Activated CD8-positive, alpha-beta T cell treated with anti-CD3 and anti-CD28 coated beads for 36 hours (primary cell): ENCODE data around the gene ZSCAN5A. TPM values are rescaled to one million over a fixed set of nuclear protein-coding genes. Genes with fewer than 3 reads are reported as not detected.

Source experiments
- ATAC-seq: fragments of 200-7000 bp; cut with Tn5 transposase; one replicate; pipeline ENCODE4 v1.10.0; 2021; ENCODE audit warnings: mild to moderate bottlenecking, moderate library complexity
- CTCF ChIA-PET: fragments of 350-600 bp; sonication (Branson Sonifier 250); formaldehyde crosslinking; loops from one replicate; lab custom pipeline; 2021; ENCODE audit warnings: antibody characterized with exemption; lab: Charles Lee
- POLR2A ChIA-PET: fragments of 350-600 bp; sonication (Branson Sonifier 250); formaldehyde crosslinking; loops from one replicate; lab custom pipeline; 2021; ENCODE audit warnings: antibody characterized with exemption; lab: Charles Lee
- DNase-seq: peaks from one replicate; pipeline ENCODE4 v3.0.0-alpha.2; 2020
- H3K27ac Mint-ChIP-seq: one replicate; pipeline ENCODE4 v1.8.0; 2021; ENCODE audit warnings: mild to moderate bottlenecking, mixed read lengths
- H3K27me3 Mint-ChIP-seq: one replicate; pipeline ENCODE4 v1.8.0; 2021; ENCODE audit warnings: mixed read lengths
- H3K36me3 Mint-ChIP-seq: one replicate; pipeline ENCODE4 v1.8.0; 2021; ENCODE audit warnings: low read depth, mixed read lengths
- H3K4me1 Mint-ChIP-seq: one replicate; pipeline ENCODE4 v1.8.0; 2021; ENCODE audit warnings: low read depth, mixed read lengths
- H3K4me3 Mint-ChIP-seq: one replicate; pipeline ENCODE4 v1.8.0; 2021; ENCODE audit warnings: mild to moderate bottlenecking, moderate library complexity, mixed read lengths
- H3K9me3 Mint-ChIP-seq: one replicate; pipeline ENCODE4 v1.8.0; 2021; ENCODE audit warnings: mixed read lengths
- CTCF ChIP-seq: fragments of 200-600 bp; IDR thresholded peaks from one replicate; pipeline ENCODE4 v1.8.0; 2022; ENCODE audit warnings: antibody characterized with exemption, mild to moderate bottlenecking
- intact Hi-C: fragments of 100-400 bp; cut with micrococcal nuclease; formaldehyde crosslinking; loops from one replicate; pipeline ENCODE4 v1.10.0; 2022
- total RNA-seq, 2 experiments: library from RNA; stranded (reverse); gene quantifications; one replicate each; pipeline ENCODE4 v1.2.3, GENCODE V29; 2021

Gene ZSCAN5A
- total RNA-seq, 2 experiments from 2014 or later: 7.7 to 9.0 TPM

DNA sequence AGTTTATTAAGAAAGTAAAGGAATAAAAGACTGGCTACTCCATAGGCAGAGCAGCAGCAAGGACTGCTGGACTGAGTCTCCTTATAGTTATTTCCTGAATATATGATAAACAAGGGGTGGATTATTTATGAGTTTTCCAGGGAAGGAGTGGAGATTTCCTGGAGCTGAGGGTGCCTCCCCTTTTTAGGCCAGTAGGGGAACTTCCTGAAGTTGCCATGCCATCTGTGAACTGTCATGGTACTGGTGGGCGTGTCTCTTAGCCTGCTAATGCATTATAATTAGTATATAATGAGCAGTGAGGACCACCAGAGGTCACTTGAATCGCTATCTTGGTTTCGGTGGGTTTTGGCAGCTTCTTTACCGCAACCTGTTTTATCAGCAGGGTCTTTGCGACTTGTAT lies 13.5 kb downstream of the ZSCAN5A start:
- DNase-seq (peak; percentile 8), ATAC-seq (no peak)
- TF ChIP-seq CTCF: peak; percentile 19
- Mint-ChIP-seq H3K27ac (no peak overlapping the region), H3K36me3 (peaks cover 25% of the 10 kb centered on the region), H3K27me3 (no peaks in the 10 kb centered on the region), H3K4me1 (peaks cover 18% of the 10 kb centered on the region), H3K9me3 (no peaks in the 10 kb centered on the region), H3K4me3 (no peak overlapping the region)
- ChIA-PET CTCF (interaction anchor here (2.1 to 3.5 kb wide), 2 partner anchors 9 to 32 kb away, joined by 5 to 15 read pairs; no protein-coding TSS in a partner anchor), POLR2A (no interaction called here)
- intact Hi-C loops: no loop called here

DNA sequence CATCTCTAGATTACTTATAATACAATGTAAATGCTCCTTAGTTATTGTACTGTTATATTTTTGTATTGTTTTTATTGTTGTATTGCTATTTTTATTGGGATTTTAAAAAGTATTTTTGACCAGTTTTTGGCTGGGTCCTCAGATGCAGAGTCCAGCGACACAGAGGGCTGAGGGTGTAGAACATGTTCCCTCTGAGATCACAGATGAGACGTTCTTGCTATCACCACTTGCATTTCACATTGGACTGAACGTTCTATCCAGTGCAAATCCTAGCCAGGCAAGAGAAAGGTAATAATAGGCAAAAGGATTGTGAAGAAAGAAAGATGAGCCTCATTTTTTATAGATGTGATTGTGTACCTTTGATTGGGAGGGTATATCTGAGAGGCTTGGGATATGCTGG lies 15.0 kb downstream of the ZSCAN5A start:
- Mint-ChIP-seq H3K27ac (no peak overlapping the region), H3K27me3 (no peaks in the 10 kb centered on the region), H3K36me3 (peaks cover 24% of the 10 kb centered on the region), H3K9me3 (no peaks in the 10 kb centered on the region), H3K4me1 (peaks cover 18% of the 10 kb centered on the region), H3K4me3 (no peak overlapping the region)
- ChIA-PET POLR2A (interaction anchor here (1.4 kb wide), 1 partner anchor 14 kb away, joined by 3 read pairs; no protein-coding TSS in a partner anchor), CTCF (interaction anchor here (1.6 to 3.5 kb wide), 3 partner anchors 10 to 233 kb away, joined by 6 to 15 read pairs (median 11); no protein-coding TSS in a partner anchor)
- no peak for DNase-seq
- no peak for ATAC-seq
- intact Hi-C loops: no loop called here
- TF ChIP-seq CTCF: no peak

DNA sequence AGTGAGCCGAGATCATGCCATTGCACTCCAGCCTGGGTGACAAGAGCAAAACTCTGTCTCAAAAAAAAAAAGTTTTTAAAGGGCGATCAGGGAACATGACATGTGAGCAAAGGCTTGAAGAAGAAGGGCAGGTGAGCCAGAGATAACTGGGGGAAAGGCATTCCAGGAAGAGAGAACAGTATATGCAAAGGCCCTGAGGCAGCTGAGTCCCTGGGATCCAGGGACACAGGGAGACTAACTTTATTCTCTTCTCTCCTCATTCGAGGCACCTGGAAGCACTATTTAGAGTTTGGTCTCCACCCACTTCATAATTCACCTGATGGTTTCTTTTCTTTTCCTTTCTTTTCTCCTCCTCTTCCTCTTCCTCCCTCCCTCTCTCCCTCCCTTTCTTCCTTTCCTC lies 17.6 kb downstream of the ZSCAN5A start:
- H3K4me3 Mint-ChIP-seq: no peak overlapping the region
- CTCF ChIA-PET: interaction anchor here (1.3 kb wide), 1 partner anchor 13 kb away, joined by 3 read pairs; no protein-coding TSS in a partner anchor
- no peak for ATAC-seq
- H3K27ac Mint-ChIP-seq: no peak overlapping the region
- intact Hi-C loops: no loop called here
- DNase-seq: no peak
- H3K4me1 Mint-ChIP-seq: peaks cover 13% of the 10 kb centered on the region
- POLR2A ChIA-PET: no interaction called here
- TF ChIP-seq CTCF: no peak
- no peaks in the 10 kb centered on the region for H3K9me3 Mint-ChIP-seq
- peaks cover 21% of the 10 kb centered on the region for H3K36me3 Mint-ChIP-seq
- no peaks in the 10 kb centered on the region for H3K27me3 Mint-ChIP-seq

GRCh38 chr19:56295531-56296455 lies 18.8 kb downstream of the ZSCAN5A start:
- ATAC-seq: no peak
- H3K4me3 Mint-ChIP-seq: no peak overlapping the region
- intact Hi-C loops: no loop called here
- H3K27me3 Mint-ChIP-seq: no peaks in the 10 kb centered on the region
- peaks cover 7% of the 10 kb centered on the region for H3K4me1 Mint-ChIP-seq
- ChIA-PET CTCF (interaction anchor here (1.6 kb wide), 1 partner anchor 14 kb away, joined by 3 read pairs; no protein-coding TSS in a partner anchor), POLR2A (no interaction called here)
- no peak for DNase-seq
- peaks cover 19% of the 10 kb centered on the region for H3K36me3 Mint-ChIP-seq
- TF ChIP-seq CTCF: no peak
- no peaks in the 10 kb centered on the region for H3K9me3 Mint-ChIP-seq
- no peak overlapping the region for H3K27ac Mint-ChIP-seq

DNA sequence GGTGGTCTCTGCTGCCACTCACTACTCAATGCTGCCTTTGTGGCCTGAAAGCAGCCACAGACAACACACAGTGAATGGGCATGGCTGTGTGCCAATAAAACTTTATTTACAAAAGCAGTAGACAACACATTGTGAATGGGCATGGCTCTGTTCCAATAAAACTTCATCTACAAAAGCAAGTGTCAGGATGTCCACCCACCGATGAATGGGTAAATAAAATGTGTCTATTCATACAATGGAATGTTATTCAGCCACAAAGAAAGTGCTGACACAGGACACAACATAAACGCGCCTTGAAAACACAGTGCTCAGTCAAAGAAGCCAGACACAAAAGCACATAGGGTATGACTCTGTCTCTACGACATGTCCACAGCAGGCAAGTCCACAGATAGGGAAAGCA lies 20.1 kb downstream of the ZSCAN5A start:
- DNase-seq (no peak), ATAC-seq (no peak)
- no peak for TF ChIP-seq CTCF
- peaks cover 6% of the 10 kb centered on the region for H3K4me1 Mint-ChIP-seq
- H3K4me3 Mint-ChIP-seq: no peak overlapping the region
- peaks cover 19% of the 10 kb centered on the region for H3K36me3 Mint-ChIP-seq
- no peaks in the 10 kb centered on the region for H3K9me3 Mint-ChIP-seq
- no peaks in the 10 kb centered on the region for H3K27me3 Mint-ChIP-seq
- POLR2A ChIA-PET: no interaction called here
- CTCF ChIA-PET: interaction anchor here (1.4 to 1.6 kb wide), 2 partner anchors 15 to 39 kb away, joined by 3 to 4 read pairs; no protein-coding TSS in a partner anchor
- intact Hi-C loops: no loop called here
- H3K27ac Mint-ChIP-seq: no peak overlapping the region
